Activated CD8-positive, alpha-beta memory T cell treated with anti-CD3 and anti-CD28 coated beads for 24 hours (primary cell): ENCODE data around the gene CDK18.
A peak's percentile ranks its signal among the peaks of the same experiment; 100 is the strongest.

Experiments
- DNase-seq: peaks from one replicate; pipeline ENCODE4 v3.0.0-alpha.2; 2020

The CDK18 gene

GRCh38 chr1:205525495-205526285, 21.2 kb downstream of the CDK18 start:
- DNase-seq: no peak

DNA sequence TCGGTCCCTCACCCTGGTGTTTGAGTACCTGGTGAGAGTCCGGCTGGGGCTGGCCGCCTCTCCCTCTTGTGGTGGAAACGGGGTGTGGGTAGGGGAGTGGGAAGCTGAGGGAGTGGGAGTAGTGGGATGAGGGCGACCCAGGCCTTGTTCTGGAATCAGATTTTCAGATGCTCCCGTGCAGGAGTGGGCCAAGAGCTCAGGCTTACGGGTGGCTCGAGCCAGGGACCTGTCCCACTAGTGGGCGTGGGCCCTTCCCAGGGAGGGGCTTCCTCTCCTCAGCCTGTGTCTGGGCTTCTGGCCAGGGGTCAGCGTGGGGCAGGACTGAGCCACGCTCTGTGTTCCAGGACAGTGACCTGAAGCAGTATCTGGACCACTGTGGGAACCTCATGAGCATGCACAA, 22.0 kb downstream of the CDK18 start:
- no peak for DNase-seq

DNA sequence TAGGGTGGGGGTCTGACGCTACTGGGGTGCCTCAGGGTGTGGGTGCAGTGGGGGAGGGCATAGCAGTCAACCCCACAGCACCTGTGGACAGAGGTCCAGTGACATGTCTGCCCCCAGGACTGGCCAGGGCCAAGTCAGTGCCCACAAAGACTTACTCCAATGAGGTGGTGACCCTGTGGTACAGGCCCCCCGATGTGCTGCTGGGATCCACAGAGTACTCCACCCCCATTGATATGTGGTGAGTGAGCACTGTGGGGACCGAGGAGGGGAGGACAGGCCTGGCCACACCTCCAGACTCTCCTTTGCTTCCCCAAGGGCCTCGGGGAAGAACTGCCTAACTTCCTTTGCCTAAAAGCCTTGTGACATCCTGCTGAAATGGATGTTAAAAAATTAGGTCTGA, 23.5 kb downstream of the CDK18 start:
- no peak for DNase-seq

- DNase-seq: no peak
These were observed 24.0 kb downstream of the CDK18 start for GRCh38 chr1:205528446-205528886.

DNA sequence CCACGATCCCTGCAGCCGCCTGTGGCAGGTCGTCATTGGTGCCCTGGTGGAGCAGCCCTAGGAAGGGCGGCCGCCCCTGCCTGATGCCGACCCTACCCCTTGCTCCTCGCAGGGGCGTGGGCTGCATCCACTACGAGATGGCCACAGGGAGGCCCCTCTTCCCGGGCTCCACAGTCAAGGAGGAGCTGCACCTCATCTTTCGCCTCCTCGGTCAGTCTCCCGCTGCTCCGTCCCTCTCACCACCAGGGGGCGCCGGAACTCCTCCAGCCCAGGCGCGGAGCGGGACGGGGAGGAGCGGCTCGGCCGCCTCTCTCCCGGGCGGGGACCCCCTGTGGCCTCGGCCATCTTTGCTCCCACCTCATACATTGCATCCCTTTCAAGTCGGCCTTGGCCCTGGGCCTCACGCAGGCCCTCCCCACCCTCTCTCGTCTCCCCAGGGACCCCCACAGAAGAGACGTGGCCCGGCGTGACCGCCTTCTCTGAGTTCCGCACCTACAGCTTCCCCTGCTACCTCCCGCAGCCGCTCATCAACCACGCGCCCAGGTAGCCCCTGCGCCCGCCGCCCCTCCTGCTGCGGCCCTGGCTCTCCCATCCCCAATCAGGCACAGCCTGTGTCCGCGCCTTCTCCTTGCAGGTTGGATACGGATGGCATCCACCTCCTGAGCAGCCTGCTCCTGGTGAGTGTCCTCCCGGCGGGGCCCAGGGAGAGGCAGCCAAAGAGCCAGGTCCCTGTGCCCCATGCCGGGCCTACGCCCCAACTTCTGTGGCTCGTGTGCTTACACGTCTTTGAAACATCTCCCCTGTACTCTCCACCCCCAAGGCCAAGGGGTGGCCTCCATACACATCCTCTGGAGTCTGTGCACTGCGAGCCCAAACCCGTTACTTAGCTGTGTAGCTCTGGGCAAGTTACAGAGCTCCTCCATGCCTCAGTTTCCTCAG, 24.7 kb downstream of the CDK18 start:
- peak; percentile 97 for DNase-seq

GRCh38 chr1:205530116-205530515, 25.6 kb downstream of the CDK18 start:
- no peak for DNase-seq

- DNase-seq: no peak
These were observed 26.9 kb downstream of the CDK18 start for GRCh38 chr1:205531191-205532025.

DNA sequence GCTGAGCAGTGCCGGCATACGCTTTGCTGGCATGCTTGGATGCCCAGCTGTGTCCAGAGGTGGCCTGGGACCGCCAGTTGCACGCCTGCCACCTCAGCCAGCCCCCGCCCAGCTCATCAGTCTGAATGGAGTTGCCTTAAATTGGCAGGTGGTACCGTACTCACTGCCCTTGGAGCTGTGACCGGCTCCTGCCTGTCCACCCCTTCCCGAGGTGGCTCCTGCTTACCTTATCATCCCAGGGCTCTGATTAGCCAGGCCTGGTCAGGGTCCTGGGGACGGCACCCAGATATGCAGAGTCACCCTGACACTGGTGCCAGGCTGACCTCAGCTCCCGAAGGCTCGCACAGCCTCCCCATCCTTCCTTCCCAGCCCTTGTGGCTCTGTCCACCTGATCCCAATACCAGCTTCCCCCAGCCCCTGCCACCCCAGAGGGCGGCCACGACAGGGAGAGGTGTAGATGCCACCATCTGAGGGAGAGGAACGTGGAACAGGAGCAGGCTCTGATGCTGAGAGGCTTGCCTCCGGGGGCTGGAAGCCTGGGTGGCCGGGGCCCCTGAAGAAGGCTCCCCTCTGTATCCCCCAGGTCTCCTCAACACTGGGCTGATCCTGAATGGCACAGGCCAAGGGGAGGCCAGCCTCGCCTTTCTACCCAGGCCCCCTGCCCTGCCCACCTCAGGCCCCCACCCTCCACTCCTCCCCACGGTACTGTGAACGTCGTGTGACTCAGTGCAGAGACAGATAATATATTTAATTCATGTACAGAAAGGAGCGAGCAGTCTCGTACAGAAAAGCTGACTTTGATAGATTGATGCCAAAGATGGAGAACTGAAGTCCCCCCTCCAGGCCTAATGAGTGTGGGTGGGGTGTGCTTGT, 27.8 kb downstream of the CDK18 start:
- no peak for DNase-seq

- DNase-seq: no peak
These were observed 28.7 kb downstream of the CDK18 start for GRCh38 chr1:205532996-205533735.

DNA sequence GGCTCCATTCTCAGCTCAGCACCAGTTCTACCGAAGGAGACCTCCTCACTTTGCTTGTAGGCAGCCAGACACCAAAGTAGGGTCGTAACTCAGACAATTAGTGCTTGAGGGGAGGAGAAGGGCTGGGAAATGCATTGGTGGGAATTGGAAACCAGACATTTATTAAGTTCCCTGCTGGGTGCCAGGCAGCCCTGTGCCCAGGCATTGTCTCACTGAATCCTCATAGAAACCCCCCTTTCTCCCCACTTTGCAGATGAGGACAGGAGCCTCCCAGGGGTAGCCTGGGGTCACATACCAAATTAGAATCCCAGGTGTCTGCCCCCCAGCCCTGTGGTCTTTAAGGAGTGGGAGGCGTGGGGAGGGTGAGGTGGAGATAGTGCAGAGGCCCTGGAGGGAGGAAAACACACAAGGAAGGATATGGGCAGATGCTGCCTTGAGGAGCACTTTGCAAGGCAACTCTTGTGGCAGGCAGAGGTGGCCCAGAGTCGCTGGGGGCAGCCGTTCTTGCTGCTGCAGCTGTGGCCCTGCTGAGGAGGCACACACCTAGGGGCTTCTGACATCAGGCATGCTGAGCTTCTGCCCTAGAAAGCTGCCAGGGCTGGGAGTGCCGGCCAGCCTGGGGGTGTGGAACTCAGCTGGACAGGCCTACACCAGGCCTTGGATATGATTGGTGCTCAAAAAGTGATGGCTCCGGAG, 29.4 kb downstream of the CDK18 start:
- DNase-seq: no peak

GRCh38 chr1:205534444-205534985, 30.0 kb downstream of the CDK18 start:
- no peak for DNase-seq

- DNase-seq: no peak
These were observed 30.6 kb downstream of the CDK18 start for GRCh38 chr1:205535096-205535495.

DNA sequence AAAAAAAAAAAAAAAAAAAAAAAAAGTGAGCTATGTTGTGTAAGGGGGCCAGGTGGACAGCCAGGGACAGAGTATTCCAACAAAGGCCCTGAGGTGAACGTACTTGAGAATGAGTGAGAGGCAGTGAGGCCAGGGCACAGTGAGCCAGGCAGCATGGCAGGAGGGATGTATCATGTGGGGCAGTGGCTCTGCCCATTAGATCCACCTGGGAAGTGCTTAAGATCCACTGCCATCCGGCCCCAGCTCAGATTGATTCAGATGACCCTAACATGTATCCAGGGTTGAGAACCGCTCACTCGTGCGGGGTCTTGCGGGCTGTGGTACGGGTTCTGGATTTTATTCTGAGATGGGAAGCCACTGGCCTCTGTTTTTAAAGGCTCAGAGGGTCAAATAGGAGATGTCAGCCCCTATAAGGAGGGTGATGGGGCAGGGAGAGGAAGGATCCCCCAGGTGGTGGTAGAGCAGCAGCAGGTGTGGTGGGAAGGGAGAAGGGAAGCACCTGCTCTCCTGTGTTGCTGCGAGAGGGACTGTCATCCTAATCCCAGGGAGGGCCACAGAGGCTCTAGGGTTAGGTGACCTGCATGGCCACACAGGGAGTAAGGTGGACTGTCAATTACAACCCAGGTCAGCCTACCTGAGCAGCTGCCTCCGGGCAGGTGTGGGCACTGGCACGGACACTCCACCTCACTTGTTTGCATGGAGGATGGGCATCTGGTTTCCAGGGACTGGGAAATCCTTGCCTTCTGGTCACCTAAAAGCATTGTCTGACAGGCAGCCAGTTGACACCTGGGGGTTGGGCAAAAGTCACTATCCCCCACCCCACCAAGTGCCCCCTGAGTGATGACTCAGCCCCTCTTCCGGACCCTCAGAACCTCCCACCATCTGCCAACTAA, 31.6 kb downstream of the CDK18 start:
- peak; percentile 47 for DNase-seq

- peak; percentile 46 for DNase-seq
These were observed 32.4 kb downstream of the CDK18 start for GRCh38 chr1:205536759-205537361.

DNA sequence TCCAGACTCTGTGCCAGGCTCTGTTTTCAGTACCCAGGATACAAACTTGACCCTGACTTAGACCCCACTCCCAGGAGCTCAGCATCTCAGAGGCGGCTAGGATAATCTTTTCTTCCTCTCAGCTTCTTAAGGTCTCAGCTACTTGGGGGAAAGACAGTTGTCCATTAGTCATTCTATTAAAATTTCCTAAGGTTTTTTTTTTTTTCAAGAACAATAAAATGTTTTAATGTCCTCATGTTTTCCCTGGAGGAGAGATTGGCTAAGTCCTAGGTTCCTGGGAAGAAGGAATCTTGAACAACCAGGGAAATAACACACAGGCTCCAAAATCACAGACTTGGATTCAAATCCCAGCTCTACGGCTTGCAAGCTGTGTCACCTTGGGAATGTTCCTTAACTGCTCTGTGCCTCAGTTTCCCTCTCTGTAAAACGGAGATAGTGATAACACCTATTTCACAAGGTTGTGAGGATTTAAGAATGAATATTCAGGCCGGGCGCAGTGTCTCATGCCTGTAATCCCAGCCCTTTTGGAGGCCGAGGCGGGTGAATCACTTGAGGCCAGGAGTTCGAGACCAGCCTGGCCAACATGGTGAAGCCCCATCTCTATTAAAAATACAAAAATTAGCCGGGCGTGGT, 33.0 kb downstream of the CDK18 start:
- peak; percentile 28 for DNase-seq

- peak; percentile 15 for DNase-seq
These were observed 33.9 kb downstream of the CDK18 start for GRCh38 chr1:205538235-205538840.

DNA sequence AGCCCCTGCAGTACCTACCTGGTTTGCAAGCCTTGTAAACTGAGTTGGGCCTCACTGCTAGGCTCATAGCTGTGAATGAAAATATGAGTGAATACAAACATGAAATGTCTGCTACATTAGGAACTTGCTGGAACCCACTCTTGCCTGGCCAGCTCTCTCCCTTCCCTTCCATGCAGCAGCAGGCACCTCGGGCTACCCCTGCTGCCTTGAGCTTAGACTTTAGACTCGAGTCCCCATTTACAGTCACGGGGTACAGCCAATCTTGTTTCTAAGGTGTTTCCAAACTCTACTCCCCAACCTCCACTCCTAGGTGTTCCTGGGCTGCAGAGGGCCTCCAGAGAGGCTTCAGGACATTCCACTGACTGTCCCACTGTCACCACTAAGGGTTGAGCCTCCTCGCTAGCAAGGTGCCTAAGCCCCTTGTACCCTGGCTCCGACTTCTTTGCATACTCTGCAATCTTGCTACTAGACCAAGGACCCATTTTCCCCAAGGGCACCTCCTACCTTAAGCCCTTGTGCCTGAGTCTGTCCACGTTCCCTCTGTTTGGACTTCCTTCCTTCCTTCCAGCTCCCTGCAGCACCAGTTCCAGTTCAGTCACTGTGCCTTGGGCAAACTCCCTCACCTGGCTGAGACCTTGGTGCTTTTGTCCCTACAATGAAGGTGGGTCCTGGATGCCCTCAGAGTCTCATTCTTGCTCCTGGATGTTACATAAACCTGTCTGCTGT, 36.9 kb downstream of the CDK18 start:
- peak; percentile 50 for DNase-seq
